ENCODE measurements around the gene FAM171A1.
"Not testable (repeated sequence)": the region's sequence is repeated elsewhere in the genome, so short reads cannot be mapped to it uniquely, and the experiment has no call there.

FAM171A1 gene

DNA sequence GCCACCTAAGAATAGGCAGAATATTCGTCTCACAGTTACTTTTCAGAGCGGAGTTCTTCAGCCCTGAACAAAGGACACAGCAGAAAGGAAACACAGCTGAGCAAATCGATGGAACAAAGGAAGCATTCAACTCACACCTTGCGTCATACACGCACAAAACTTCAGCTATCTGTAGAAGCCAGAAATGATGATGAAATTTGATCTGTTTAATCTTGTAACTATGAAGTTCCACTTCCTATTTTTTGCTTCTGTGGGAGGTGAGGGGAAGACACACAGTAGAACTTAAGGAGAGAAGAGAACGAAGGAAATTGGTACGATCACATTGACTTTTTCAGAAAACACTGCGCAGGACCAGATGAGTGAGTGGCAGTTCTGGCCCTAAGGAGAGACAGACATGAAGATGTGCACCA lies 26.2 kb downstream of the FAM171A1 start:
- DNase-seq (ENCODE audit: low read depth in 2 of 2): no peak

DNA sequence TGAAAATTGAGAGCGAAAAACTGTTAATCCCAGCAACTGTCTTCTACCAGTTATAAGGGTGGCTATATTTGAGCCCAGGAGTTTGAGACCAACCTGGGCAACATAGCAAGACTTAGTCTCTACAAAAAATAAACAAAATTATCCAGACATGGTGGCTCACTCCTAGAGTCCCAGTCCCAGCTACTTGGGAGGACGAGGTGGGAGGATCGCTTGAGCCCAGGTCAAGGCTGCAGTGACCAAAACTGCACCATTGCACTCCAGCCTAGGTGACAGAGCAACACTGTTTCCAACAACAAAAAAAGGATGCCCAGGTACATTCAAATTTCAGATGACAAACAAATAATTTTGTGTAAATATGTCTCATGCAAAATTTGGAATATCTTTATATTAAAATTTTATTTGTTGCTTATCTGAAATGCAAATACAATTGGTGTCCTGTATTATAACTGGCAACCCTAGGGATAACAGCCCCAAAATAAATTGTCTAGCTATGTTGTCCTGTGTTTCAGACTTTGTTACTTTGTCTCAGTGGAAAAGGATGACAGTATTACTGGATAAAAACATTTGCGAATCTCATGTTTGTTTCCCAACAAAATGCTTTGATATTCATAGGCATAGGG lies 26.7 kb downstream of the FAM171A1 start:
- no peak for DNase-seq (ENCODE audit: low read depth in 2 of 2)

DNA sequence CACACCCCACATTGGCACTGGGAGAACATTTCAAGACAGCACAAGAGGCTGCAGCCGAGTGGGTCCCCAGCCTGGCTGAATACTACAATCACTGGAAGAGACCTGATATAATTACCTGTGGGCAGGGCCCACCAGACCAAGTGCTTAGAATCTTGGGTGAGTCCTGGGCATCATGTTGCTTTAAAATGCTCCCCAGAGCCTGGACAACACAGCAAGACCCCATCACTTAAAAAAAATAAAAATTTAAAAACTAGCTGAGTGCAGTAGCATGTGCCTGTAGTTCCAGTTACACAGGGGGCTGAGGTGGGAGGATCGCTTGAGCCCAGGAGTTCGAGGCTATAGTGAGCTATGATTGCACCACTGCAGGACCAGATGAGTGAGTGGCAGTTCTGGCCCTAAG lies 28.1 kb downstream of the FAM171A1 start:
- no peak for DNase-seq (ENCODE audit: low read depth in 2 of 2)

DNA sequence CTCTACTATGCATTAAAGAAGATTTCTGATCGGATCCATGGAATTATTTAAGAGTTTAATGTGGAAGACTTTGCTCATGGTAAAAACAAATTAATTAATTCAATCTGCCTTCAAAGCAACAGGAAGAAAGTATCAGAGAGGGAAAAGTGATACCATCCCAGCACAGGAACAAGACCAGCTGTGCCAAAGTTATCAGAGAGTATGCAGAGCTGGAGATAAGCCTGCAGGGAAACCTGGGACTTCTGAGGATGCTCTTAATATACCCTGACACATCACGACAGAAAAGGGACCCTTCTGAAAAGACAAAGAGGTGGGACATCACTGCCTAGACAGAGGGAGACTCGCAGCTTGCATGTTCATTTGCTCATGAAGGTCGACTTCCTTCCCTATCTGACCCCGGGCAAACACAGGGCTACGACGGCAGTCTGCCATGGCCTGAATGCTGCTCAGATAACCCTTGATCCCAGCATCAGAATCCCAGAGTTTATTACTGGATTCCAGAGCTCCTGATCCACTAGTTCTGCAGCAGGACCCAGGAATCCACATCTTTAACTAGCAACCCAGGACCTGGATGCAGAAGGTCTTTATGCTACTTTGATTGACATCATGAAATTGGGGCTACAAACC lies 29.5 kb downstream of the FAM171A1 start:
- no peak for DNase-seq (ENCODE audit: low read depth in 2 of 2)

DNA sequence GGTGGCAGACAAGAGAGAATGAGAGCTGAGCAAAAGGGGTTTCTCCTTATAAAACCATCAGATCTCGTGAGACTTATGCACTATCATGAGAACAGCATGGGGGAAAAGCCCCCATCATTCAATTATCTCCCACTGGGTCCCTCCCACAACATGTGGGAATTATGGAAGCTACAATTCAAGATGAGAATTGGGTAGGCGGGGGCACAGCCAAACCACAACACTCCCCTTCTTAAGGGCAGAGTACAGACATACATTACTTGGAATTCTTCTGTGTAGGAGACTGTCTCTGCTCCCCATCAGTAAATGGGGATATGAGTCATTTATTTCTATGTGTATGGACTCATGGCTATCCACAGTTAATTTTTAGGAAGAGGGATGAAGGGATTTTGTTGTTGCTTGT lies 31.2 kb downstream of the FAM171A1 start:
- no peak for DNase-seq (ENCODE audit: low read depth in 2 of 2)

DNA sequence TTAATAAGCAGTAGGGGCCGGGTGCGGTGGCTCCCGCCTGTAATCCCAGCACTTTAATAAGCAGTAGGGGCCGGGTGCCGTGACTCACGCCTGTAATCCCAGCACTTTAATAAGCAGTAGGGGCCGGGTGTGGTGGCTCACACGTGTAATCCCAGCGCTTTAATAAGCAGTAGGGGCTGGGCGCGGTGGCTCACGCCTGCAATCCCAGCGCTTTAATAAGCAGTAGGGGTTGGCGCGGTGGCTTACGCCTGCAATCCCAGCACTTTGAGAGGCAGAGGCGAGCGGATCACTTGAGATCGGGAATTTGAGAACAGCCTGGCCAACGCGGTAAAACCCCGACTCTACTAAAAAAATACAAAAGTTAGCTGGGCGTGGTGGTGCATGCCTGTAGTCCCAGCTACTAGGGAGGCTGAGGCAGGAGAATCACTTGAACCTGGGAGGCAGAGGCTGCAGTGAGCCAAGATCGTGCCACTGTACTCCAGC lies 33.6 kb downstream of the FAM171A1 start:
- not testable (repeated sequence) for DNase-seq (ENCODE audit: low read depth in 2 of 2)

DNA sequence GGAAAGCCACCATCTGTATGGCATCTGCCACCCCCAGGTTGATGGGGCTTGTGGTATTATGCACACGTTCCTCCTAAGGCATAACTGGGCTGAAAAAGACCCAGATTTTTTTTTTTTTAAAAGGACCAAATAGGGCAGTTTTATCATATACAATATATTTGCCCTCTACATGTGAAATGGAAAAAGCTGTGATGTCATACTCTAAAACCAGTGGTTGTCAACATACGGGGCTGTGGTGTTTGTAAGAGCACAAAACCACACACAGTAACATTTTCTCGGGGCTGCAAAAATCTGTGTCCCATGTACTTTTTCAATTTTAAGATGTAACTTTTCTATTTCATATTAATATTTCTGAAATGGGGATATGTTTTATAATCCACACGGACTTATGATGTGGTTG lies 34.9 kb downstream of the FAM171A1 start:
- no peak for DNase-seq (ENCODE audit: low read depth in 2 of 2)

DNA sequence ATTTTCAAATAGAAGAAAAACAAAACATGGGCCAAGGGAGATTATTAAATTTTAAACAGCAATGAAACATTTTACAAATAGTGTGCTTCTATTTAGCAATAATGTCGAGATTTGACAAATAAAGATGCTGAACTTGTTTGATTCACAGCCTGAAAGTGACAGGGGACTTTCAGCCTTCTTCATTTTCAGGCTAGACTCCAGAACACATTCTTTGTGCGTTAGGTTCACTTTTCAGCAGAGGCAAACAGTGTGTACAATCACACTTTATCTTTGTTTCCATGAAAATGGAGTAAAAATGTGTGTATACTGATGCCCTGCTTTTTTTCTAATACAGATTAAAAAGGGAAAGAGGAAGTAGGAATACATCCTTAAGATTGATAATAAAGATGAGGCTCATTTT lies 35.6 kb downstream of the FAM171A1 start:
- DNase-seq (ENCODE audit: low read depth in 2 of 2): no peak

DNA sequence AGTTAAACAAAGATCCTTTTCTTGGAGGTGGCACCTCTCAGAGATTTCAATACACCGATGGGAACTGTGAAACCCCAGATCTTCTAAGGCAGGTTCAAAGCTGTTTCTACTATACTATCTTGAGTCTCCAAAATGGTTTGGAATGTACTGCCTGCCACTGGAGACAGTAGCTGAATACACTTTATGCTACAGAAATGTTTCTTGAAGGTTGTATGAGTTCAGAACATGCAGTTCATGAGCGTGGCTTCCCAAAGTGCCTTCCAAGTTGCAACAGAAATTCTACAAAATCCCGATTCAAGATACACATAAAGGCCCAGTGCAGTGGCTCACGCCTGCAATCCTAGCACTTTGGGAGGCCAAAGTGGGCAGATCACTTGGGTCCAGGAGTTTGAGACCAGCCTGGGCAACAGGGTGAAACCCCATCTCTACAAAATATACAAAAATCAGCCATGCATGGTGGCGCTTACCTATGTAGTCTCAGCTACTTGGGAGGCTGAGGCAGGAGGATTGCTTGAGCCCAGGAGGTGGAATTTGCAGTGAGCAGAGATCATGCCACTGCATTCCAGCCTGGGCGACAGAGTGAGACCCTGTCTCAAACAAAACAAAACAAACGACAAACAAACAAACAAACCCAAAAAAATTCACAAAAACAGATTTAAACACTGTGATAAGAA lies 36.3 kb downstream of the FAM171A1 start:
- no peak for DNase-seq (ENCODE audit: low read depth in 2 of 2)

DNA sequence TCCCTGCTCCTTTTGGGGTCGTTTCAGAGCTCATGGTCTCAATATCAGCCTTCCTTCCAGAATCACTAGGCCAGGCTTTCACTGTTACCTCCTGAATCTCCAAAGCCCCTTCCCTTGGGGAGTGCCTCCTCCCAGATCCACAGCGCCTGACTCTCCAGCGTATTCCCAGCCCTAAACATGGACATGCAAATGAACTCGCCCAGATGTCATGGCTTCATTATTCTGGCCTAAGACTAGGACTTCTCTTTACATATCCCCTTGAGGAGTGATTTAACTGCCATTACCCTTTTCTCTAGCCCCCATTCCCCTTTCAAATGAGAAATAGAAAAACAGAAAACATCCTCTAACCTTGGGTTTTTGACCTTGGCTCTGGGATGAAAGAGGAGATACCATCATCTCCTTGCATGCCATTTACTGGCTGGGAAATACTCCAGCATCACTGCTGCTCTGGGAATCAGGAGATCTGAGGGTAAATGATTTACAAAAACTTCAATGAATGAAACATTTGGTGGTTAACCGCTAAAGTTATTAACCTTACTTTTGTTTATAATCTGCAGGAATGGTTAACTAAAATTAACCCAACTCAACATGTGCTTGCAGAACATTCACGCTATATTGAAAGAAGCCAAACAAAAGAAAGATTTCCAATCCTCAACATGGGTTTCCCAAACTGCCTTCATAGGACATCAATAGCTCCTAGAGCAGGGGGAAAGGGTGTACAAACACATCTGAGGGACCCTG lies 37.0 kb downstream of the FAM171A1 start:
- no peak for DNase-seq (ENCODE audit: low read depth in 2 of 2)

DNA sequence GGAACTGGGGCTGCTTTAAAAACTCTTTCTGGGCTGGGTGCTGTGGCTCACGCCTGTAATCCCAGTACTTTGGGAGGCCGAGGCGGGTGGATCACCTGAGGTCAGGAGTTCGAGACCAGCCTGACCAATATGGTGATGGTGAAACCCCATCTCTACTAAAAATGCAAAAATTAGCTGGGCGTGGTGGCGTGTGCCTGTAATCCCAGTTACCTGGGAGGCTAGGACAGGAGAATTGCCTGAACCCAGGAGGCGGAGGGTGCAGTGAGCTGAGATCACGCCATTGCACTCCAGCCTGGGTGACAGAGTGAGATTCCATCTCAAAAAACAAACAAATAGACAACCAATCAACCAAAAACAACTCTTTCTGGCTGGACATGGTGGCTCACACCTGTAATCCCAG lies 37.9 kb downstream of the FAM171A1 start:
- not testable (repeated sequence) for DNase-seq (ENCODE audit: low read depth in 2 of 2)

DNA sequence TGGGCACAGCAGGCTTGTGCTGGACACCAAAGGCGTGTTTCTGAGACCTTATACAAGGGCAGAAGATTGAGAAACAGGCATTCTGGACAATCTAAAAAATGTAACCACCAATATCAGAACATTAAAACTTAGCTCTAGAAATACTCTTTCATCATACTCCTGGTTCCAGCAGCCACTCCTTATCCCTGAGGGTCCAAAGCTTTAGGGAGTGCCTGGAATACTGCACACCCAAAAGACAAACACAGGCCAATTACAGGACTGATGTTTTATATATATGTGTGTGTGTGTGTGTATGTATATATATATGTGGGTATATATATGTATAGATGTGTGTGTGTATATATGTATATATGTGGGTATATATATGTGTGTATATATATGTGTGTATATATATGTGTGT lies 39.6 kb downstream of the FAM171A1 start:
- no peak for DNase-seq (ENCODE audit: low read depth in 2 of 2)

DNA sequence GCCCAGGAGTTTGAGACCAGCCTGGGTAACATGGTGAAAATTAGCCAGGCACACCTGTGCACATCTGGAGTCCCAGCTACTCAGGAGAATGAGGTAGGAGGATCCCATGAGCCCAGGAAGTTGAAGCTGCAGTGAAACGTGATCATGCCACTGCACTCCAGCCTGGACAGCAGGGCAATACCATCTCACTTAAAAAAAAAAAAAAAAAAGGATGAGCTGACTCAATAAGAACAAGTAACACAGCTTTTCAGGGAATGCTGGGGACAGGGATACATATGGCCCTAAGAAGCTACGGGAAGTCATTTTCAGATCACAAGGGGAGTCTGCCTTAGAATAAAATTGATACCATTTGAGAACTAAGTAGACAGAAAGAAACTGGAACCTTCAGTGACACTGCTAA lies 41.7 kb downstream of the FAM171A1 start:
- no peak for DNase-seq (ENCODE audit: low read depth in 2 of 2)

DNA sequence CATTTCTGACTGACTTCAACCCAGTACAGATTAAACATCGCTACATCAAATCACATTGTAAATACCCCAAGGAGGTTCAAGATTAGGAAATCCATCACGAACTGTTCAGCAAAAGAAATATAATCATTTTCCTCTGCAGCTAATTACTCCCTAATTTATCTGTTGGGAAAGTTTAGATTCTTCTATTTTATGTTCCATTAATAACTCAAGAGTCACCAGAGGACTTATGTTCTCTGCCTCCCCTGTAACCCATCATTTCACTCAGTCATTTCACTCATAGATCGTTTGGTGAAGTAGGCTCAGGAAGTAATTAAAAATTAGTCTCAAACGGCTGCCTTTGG lies 45.2 kb downstream of the FAM171A1 start:
- DNase-seq (ENCODE audit: low read depth in 2 of 2): no peak

DNA sequence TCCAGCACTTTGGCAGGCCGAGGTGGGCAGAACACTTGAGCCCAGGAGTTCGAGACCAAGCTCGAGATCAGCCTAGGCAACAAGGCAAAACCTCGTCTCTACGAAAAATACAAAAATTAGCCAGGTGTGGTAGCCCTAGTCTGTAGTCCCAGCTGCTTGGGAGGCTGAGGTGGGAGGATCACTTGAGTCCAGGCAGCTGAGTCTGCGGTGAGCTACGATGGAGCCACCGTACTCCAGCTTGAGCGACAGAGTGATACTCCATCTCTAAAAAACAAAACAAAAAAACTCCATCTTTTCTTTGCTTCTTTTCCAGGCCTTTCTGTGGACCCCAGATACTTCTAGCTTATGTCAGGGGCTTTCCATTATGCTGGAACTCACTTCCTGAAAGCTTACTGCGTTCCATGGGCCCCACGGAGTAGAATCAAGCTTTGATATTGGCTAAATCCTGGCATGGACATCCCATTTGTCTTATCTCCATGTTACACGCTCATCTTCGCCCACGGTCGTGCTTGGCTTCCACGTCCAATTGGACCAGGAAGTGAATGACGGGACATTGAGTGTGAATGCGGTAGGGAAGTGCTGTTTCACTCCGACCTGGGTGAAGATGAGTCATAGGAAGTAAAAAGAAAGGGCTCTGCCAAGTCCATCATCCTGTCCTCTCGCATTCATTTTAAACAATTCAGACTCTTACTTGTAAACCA lies 45.7 kb downstream of the FAM171A1 start:
- DNase-seq (ENCODE audit: low read depth in 2 of 2): no peak

DNA sequence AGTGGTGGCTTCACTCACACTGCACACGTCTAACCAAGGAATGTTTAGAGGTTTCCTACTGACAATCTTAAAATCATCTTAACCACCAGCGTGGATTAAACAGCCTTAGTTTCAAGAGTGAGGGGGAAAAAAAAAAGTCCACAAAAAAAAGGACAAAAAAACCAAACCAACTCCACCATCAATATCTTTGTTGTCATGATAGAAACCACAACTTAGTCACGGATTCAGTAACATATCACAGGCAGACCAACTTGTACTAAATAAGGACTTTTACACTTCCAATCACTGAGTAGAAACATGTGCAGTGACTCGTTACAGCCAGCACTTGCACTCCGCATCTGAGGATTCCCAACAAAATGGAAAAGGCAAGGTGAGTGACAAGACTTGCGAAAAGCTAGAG lies 46.5 kb downstream of the FAM171A1 start:
- no peak for DNase-seq (ENCODE audit: low read depth in 2 of 2)

DNA sequence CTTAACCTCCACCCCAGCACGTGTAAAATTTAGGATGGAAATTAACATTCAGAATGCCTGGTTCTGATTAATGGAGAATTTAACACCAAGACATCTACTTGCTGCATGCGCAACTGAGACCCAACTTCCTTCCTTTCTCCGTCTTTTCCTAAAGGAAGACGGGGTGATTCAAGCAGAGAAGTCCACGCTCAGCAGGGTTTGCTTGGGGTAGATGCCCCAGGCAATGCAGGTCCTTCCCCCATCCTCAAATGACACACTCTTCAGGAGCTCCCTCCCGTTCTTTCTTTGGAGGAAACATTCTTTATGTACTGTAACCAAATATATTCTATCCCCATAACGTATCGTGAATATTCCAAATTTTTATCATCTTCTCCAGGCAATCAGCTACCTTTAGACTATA lies 47.0 kb downstream of the FAM171A1 start:
- DNase-seq (ENCODE audit: low read depth in 2 of 2): no peak

DNA sequence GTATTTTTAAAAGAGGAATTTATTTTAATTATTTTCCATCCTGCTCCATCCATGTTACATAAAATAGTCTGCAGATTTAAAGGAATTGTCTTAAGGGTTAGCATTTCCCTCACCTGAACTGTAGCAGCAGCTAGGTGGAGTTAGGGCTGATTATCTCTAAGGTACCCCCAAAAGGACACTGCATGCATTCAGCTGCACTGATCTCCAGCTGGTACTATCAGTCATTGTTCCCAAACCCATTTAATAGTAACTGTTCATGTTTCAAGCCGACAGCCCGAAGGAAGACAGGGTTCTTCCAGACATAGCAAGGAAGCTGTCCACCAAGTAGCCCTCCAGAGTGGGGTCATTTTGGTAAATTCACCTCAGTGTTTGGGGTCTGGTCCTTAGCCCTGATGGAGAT lies 48.7 kb downstream of the FAM171A1 start:
- no peak for DNase-seq (ENCODE audit: low read depth in 2 of 2)

DNA sequence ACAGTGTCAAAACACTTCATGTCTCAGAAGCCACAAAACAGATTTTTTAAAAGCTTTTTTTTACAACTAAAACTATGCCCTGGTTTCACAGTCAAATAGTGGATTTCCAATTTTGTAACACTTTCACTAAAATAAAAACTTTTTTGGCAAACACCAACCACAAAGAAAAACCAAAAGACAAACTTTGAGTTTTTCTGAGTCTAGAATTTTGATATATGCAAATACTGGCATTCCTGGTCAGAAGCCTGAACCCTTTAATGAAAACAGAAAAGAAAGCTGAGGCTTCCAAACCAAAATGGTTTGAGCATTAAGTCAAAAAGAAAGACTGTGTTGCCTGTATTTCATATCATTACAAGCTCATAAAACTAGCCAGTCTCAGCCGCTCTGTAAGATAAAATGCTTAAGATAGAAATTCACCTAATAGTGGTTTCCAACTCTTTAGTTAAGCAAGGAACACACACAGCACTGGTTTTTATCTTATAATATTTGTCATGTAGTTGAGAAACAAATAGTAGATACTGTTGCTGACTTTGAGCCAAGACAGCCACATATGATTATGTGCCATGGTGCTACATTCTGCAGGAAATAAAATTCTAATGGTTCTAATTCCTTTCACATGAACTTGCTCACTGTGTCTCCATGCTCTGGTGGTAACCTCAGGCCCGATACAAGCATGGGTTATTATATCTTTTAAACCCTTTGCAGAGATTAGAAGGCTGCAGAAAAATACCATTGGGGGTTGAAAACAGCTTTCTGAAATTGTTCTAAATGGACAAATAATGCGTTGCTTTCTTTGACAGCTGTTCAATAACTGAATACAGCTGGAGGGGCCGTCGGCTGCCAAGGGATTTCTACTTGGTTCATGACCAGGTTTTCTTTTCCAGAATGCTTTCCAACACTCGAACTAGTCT lies 49.4 kb downstream of the FAM171A1 start:
- no peak for DNase-seq (ENCODE audit: low read depth in 2 of 2)

DNA sequence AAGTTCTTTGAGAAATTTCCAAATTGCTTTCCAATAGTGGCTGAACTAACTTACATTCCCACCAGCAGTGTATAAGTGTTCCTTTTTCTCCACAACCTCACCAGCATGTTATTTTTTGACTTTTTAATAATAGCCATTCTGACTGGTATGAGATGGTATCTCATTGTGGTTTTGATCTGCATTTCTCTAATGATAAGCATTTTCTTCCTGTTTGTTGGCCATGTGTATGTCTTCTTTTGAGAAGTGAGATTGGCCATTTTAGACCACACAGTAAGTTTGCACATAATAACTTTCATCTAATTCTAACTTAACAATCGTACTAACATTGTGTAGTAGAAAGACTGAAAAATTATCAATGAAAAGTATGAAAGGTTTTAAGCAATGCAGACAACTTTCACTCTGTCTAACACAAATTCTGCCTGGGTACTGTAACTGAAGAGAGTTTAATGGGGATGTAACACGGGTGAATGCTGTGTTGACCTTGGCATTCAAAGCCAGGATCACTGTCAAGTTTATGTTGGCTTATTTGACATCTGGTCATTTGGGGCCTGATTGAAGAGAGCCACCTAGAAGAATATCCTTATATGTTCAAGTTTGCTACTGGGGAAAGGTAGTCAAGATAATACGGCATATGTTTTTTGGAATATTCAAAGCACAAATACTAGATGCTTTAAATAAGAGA lies 50.4 kb downstream of the FAM171A1 start:
- no peak for DNase-seq (ENCODE audit: low read depth in 2 of 2)
